Fibroblast of villous mesenchyme (primary cell): Measurements from ENCODE around the gene C18orf63. TPM values are rescaled to one million over a fixed set of nuclear protein-coding genes. Genes with fewer than 3 reads are reported as not detected.

Experiments used
- DNase-seq: peaks from one replicate; pipeline ENCODE4 v3.0.0-alpha.2; 2010; ENCODE audit warnings: low read depth
- H3K4me3 ChIP-seq: 2 replicates; pipeline ENCODE4 v1.5.1; 2011; ENCODE audit warnings: low read depth, mild to moderate bottlenecking, low read length
- CTCF ChIP-seq: IDR thresholded peaks from 2 replicates; pipeline ENCODE4 v1.5.1; 2012; ENCODE audit warnings: low read depth, mild to moderate bottlenecking, low read length; ENCODE audit not compliant: insufficient read depth
- total RNA-seq: library from RNA; depleted of rRNA; stranded (reverse); fragments of >200 nt; gene quantifications from 2 replicates; pipeline ENCODE4 v1.2.3, GENCODE V29; 2012

The C18orf63 gene
- total RNA-seq, 1 donor, result not detected

GRCh38 chr18:74378179-74378682 is 62.6 kb downstream of the C18orf63 start:
- no peak for DNase-seq
- TF ChIP-seq CTCF, result no peak
- no peak overlapping the region for H3K4me3 ChIP-seq

- no peak for DNase-seq
- no peak for TF ChIP-seq CTCF
- H3K4me3 ChIP-seq, result no peak overlapping the region
Measured at GRCh38 chr18:74380916-74381315, 65.3 kb downstream of the C18orf63 start.

DNA sequence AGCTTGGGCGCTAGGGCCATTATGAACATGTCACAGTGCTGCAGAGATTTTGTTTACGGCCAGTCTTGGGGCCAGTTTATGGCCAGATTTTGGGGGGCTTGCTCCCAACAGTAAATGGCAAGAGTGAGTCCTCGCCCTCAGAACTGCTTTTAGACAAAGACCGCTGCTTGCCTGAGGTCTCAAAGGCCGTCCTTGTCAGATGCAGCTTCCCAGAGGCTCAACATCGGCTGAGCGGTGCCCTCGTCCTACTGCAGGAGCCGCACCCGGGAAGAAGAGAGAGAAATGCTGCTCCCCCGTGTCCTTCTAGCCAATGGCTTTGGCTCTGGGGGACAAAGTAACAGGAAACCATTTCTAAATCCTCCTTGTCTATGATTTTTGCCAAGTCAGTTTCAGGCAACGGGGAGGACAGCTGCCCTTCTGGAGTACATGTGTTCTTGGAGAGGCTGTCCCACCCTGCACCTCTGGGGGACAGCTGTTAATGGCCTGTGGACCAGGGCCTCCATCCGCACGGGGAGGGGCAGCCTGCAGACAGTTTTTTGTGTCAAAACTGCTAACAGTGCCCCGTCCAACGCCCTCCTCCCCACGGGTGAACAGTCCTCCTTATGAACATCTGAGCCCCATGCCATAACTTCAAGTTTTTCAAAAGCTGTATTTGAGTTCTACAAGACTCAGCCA is 66.1 kb downstream of the C18orf63 start:
- DNase-seq, result no peak

DNA sequence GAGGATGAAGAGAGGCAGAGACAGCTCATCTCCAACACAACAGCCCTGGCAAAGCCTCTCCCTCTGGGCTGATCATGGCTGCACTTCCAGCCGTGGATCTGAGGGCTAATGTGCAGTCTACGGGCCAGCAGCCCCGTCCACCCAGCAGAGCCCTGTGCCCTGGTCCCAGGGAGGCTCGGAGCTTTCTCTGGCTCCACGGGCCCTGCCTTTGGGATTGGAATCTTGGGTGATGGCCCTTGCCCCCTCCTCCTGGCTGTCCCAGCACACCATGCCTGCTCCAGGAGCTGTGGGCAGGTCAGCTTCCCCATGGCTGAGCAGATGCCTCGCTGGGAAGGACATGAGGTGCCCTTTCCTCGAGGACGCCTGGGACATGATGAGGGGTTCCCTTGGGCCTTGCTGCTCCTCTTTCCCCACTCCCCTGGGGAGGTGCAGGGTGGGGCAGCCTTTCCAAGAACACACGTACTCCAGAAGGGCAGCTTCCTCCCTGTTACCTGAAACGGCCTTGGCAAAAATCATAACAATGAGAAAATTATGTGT is 66.9 kb downstream of the C18orf63 start:
- H3K4me3 ChIP-seq, result no peak overlapping the region
- TF ChIP-seq CTCF, result no peak
- no peak for DNase-seq

More for the DNA sequence above, 66.1 kb downstream of the C18orf63 start:
- TF ChIP-seq CTCF, result no peak
- no peak overlapping the region for H3K4me3 ChIP-seq

DNA sequence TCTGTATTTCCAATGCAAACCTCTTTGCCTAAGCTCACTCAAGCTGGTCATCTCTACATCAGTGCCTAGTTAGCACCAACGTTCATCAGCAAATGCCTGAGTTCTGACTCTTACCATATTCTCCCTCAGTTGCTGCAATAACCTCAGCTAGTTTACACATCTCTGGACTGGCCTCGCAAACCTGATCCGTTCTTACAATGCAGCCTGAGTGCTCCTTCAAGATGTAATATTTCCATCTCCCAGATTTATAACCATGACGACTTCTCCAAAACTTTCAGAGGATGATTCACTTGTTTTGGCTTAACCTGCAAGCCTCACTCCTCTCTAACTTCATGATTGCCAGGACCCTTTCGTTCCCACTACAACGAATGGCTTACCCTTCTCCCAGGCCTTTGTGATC is 71.7 kb downstream of the C18orf63 start:
- DNase-seq, result no peak
- no peak for TF ChIP-seq CTCF
- H3K4me3 ChIP-seq, result no peak overlapping the region

DNA sequence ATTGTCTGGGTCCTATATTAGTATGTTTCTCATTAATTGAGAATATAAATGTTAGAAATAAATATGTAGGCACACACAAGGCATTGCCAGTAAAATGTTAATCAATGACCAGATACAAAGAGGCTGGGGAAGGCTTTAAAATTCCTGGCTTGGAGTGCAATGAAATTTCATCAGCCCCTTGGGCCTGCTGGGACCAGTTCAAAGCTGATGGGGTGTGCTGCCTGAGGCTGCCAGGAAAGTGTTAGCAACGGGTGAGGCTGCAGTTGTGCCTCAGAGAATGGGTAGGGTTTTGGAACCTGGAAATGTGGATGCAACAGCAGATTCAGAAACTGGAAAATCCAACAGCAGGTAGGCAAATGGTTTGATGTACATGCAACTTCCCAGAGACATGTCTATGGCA is 72.6 kb downstream of the C18orf63 start:
- no peak overlapping the region for H3K4me3 ChIP-seq
- DNase-seq, result no peak
- TF ChIP-seq CTCF, result no peak
